ENCODE results near the gene GPC1. TPM values are rescaled to one million over a fixed set of nuclear protein-coding genes. Genes with fewer than 3 reads are reported as not detected.
A peak's percentile ranks its signal among the peaks of the same experiment; 100 is the strongest.

The GPC1 gene
- total and polyA plus RNA-seq, 2 of the 4 experiments (the other 2 are of a cell fraction) = 16.0 to 211 TPM

DNA sequence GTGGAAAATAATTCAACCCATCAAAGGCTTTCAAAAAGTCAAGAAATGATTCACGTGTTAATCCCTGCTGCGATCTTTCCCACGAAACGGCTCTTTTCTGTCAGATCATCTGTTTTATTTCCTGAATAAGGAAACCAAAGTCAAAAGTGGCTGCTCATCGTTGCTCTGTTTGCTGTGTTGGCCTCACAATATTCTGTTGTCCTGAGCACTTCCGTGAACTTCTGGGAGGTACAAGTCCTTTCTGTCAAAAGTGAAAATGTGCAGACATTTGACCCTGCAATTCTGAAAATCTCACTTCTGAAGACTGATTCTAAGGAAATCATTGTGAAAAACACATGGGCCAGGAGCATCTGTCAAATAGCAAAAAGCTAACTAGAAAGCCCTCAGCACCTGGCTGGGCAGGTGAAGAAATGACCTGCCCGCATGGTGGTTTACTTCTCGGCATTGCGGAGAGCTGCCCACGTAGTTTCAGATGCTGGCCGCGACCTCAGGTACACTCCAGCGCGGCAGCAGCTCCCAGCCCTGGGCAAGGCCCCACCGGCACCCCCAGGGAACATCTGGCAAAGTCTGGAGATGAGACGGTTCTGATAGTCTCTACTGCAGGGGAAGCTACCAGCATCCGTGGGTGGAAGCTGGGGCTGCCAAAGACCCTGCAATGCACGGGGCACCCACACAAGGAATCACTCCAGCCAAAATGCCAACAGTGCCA is 31.9 kb upstream of the GPC1 start:
- H2AK5ac ChIP-seq (ENCODE audit: low read depth, low read length) = no peak overlapping the region
- in situ Hi-C loops (cut with MboI; ENCODE audit: low sequenced_read_pairs) = no loop called here
- H3K27me3 ChIP-seq (ENCODE audit: control insufficient read depth, insufficient read depth, low read length) = peaks cover 2% of the 10 kb centered on the region; the same call in 1 of the 2 replicates

More for the DNA sequence above, 31.9 kb upstream of the GPC1 start:
- no peaks in the 10 kb centered on the region for H4K20me1 ChIP-seq (ENCODE audit: insufficient read depth, low read length)
- H2BK15ac ChIP-seq (ENCODE audit: low read depth, low read length) = no peak overlapping the region
- dilution Hi-C loops (cut with HindIII; ENCODE audit: low sequenced_read_pairs, unreplicated experiment) (no loop called here), intact Hi-C loops (cut with micrococcal nuclease) (no loop called here)
- no peak overlapping the region for H2BK20ac ChIP-seq (ENCODE audit: low read depth, low read length)
- H4K8ac ChIP-seq (ENCODE audit: low read depth in 2 of 2, low read length in 2 of 2) = no peak overlapping the region
- H4K91ac ChIP-seq (ENCODE audit: insufficient read depth, low read depth, low read length) = no peak overlapping the region
- no peak for ATAC-seq (ENCODE audit: low read depth)
- 67% methylated on average over 9 of the region's 18 CpGs; no CpG with 5 or more reads in 1 of the 2 experiments for WGBS, 2 experiments (ENCODE audit: extremely low coverage in 2 of 2, insufficient read length in 1 of 2)
- no peak overlapping the region for H4K5ac ChIP-seq (ENCODE audit: low read depth, low read length)
- H3K4me3 ChIP-seq (ENCODE audit: insufficient read depth, low read depth, low read length) = no peak overlapping the region
- no TSS peak for BruUV-seq (replicated peaks)
- CTCF ChIA-PET = no interaction called here
- H3K4me1 ChIP-seq (ENCODE audit: control insufficient read depth, insufficient read depth, low read length) = no peaks in the 10 kb centered on the region
- no peaks in the 10 kb centered on the region for H3K36me3 ChIP-seq (ENCODE audit: control insufficient read depth, insufficient read depth, low read length)
- H2BK5ac ChIP-seq (ENCODE audit: low read depth, low read length, poor library complexity, severe bottlenecking) = no peak overlapping the region
- H3K14ac ChIP-seq (replicated peaks; ENCODE audit: low read depth, low read length) = no peak overlapping the region
- H3K56ac ChIP-seq (ENCODE audit: extremely low read depth, insufficient read depth, low read length) = no peak overlapping the region
- no peak overlapping the region for H3K27ac ChIP-seq (ENCODE audit: insufficient read depth, low read length)
- H2AFZ ChIP-seq (replicated peaks; ENCODE audit: low read length, poor library complexity) = no peak overlapping the region
- no peak overlapping the region for H3K23ac ChIP-seq (ENCODE audit: low read depth, low read length)
- peak overlapping the region; percentile 50 for H2AK9ac ChIP-seq (replicated peaks; ENCODE audit: low read depth, low read length, poor library complexity)
- DNase-seq = no peak
- H3K9me1 ChIP-seq (ENCODE audit: insufficient read depth, low read length) = no peaks in the 10 kb centered on the region
- no peak overlapping the region for H3K4ac ChIP-seq (ENCODE audit: low read depth, low read length)
- H3K9me3 ChIP-seq (ENCODE audit: control insufficient read depth, insufficient read depth, low read length) = no peaks in the 10 kb centered on the region
- POLR2A ChIA-PET (ENCODE audit: unreplicated experiment) = no interaction called here
- no peaks in the 10 kb centered on the region for H3K79me1 ChIP-seq (ENCODE audit: low read depth in 1 of 2, low read length in 2 of 2)
- H3K9ac ChIP-seq (ENCODE audit: low read depth, low read length) = no peak overlapping the region
- no peak overlapping the region for H3K18ac ChIP-seq (ENCODE audit: low read depth, low read length)
- H3K4me2 ChIP-seq (ENCODE audit: low read depth, low read length) = no peak overlapping the region
- H2BK120ac ChIP-seq (ENCODE audit: low read depth, low read length) = no peak overlapping the region
- TF ChIP-seq, protein P1, sequence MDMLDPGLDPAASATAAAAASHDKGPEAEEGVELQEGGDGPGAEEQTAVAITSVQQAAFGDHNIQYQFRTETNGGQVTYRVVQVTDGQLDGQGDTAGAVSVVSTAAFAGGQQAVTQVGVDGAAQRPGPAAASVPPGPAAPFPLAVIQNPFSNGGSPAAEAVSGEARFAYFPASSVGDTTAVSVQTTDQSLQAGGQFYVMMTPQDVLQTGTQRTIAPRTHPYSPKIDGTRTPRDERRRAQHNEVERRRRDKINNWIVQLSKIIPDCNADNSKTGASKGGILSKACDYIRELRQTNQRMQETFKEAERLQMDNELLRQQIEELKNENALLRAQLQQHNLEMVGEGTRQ (IDR thresholded peaks at IDR 0.05; ENCODE audit: low read depth, low read length) = no peak
- TF ChIP-seq MXI1 (IDR thresholded peaks at IDR 0.05; ENCODE audit: borderline replicate concordance, low read depth, low read length) (no peak), RAD21 (IDR thresholded peaks at IDR 0.05; ENCODE audit: low read length) (no peak), CHD1 (IDR thresholded peaks at IDR 0.05; ENCODE audit: low read depth, low read length) (no peak), SMC3 (IDR thresholded peaks at IDR 0.05; ENCODE audit: low read depth, low read length) (no peak)
